RPMI7951 (cell line): ENCODE measurements around the gene XPC. TPM values are rescaled to one million over a fixed set of nuclear protein-coding genes. Genes with fewer than 3 reads are reported as not detected.

Experiments used
- DNase-seq: peaks from one replicate; pipeline ENCODE4 v3.0.0-alpha.2; 2012; ENCODE audit warnings: low read depth
- total RNA-seq: library from RNA; depleted of rRNA; stranded (reverse); fragments of >200 nt; shearing (Covaris generic); gene quantifications from 2 replicates; pipeline ENCODE4 v1.2.3, GENCODE V29; 2014

The XPC gene
- total RNA-seq, 1 experiment from 2014 or later, result 19.6 TPM

GRCh38 chr3:14170531-14171159 lies 7.8 kb downstream of the XPC start:
- DNase-seq, result peak; percentile 69

GRCh38 chr3:14169871-14170270 lies 8.5 kb downstream of the XPC start:
- no peak for DNase-seq

GRCh38 chr3:14169435-14169834 lies 9.0 kb downstream of the XPC start:
- no peak for DNase-seq

- peak; percentile 82 for DNase-seq
Observed at GRCh38 chr3:14166877-14167603, 11.4 kb downstream of the XPC start.

DNA sequence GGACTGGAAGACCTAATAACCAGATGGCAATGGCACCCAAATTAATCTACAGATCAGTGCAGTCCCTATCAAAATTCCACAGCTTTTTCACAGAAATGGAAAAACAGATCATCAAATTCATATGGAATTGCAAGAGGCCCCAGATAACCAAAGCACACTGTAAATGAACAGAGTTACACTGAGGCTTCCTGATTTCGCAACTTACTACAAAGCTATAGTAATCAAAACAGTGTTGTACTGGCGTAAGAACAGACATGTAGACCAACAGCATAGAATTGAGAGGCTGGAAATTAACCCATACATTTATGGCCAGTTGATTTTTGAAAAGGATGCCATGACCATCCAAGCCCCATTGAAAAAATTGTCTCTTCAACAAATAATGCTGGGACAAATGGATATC lies 16.2 kb downstream of the XPC start:
- DNase-seq, result no peak

DNA sequence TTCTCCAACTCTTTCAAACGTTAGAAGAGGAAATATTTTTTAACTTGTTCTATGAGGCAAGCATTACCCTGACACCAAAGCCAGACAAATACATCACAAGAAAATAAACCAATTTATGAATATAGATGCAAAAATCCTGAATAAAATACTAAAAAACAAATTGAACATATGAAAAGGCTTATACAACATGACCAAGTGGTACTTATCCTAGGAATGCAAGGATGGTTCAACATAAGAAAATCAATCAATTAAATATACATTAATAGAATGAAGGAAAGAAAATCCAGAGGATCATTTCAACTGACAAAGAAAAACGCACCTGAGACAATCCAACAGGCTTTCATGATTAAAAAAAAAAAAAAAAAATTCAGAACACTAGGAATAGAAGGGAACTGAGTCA lies 17.1 kb downstream of the XPC start:
- DNase-seq, result no peak

GRCh38 chr3:14159426-14159825 lies 19.0 kb downstream of the XPC start:
- no peak for DNase-seq

DNA sequence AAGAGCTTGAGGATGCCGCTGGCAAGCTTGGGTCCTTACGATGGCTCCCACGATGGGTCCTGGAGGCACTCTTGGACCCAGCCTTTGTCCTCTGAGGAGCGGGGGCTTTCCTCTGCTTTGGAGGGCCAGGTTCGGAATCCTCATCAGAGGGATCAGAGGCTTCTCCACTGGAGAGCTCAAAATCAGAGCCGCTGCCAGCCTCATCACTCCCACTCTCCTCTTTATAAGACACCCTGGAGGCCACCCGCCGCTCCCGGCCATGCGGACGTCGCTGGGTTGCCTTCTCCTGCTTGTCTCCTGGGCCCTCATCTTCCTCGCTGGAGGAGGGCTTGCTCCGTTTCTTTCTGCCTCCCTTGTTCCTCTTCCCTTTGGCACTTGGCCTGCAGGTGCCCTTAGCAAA lies 20.0 kb downstream of the XPC start:
- DNase-seq, result no peak

- no peak for DNase-seq
Observed at GRCh38 chr3:14157951-14158350, 20.4 kb downstream of the XPC start.

DNA sequence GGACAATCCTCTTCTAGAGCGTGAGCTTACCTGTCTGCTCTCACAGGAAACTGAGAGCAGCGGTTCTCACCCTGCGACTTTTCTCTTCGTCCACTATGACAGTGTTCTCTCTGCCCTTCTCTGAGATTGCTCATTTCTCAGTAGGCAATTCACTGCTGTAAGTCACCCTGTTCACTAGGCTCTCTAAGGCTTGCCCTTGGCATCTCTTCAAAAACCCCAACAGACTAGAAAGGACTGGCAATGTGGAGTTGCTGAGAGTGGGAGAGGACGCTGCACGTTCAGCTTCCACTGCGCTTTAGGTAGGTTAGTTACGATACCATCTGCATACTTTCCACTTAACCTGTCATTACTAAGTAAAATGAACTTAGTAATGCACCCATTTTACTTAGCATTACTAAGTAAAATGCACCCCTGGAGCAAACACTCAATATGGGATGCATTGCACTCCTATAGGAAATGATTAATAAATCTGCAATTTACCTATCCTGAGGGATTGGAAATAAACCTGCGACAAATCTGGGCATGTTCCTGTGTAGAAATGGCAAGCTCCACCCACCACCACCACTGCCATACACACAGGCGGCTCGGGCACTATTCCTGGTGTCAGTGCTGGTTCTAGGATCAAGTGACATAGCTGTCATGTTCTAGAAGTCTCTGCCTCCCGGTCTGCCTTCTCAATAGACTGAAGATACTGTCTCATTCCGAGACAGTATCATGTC lies 21.4 kb downstream of the XPC start:
- DNase-seq, result no peak

GRCh38 chr3:14156201-14156600 lies 22.2 kb downstream of the XPC start:
- no peak for DNase-seq

DNA sequence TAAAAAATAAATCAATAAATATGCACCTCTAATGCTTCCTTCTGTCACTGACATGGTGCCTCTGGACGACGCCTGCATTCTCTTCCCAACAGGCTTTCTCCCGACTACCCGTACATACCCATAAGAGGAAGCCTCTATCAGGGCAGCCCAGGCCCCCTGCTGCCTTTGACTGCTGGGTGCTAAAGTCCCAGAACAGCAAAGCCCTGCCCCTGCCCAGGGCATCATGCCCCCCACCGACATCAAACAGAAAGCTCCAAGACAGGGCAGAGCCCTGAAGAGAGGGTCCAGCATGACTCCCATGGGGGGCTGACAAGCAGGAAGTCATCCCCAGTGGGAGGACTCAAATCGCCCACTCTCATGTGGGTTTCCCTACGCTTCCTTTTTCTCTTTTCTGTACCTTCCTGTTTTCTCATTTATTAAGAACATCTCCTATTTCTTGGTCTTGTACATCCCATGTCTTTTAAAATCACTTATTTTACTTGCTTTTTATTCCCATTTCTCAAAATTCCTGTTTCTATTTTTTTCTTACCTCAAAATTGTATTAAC lies 23.4 kb downstream of the XPC start:
- no peak for DNase-seq

DNA sequence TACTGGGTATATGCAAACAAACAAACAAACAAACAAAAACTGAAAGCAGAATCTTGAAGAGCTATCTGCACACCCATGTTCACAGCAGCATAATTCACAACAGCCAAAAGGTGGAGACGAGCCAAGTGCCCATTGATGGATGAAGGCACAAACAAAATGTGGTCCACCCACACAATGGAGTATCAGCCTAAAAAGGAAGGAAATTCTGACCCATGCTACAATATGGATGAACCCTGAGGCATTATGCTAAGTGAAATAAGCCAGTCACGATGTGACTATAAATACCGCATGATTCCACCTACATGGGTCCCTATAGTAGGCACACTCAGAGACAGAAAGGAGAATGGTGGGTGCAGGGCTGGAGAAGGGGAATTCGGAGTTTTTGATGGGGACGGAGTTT lies 24.1 kb downstream of the XPC start:
- DNase-seq, result no peak

GRCh38 chr3:14153663-14154062 lies 24.7 kb downstream of the XPC start:
- no peak for DNase-seq

- no peak for DNase-seq
Observed at GRCh38 chr3:14152963-14153355, 25.4 kb downstream of the XPC start.

DNA sequence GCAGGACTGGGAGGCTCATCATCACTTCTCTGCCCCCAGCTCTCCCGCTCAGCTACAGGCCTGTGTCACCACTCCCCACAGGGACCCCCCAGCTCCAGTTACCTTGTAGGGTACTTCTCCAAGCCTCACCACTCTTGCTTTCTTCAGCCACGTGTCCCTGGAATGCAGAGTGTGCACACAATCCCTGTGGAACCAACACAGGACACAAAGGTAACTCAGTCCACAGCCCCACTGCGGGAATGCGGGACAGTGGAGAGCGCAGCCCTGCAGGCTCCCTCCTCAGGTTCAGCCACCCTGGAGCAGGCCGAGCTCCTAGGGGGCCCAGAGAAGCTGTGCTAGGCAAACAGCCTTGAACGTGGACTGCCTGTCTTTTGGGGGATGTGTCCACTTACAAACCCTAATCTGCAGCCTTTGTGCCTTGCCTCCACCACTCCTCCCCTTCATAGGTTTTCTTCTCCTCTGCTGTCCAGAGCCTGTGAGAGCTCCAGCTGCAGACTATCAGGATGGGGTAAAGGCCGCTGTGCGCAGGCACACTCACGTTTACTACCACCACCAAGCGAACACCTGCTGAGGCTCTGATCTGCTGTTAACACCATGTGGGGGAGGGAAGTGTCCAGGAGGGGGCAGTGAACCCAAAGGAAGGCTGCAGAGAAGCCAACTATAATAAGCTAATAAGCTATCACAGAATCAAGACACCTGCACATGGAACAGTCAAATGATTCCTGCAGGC lies 26.0 kb downstream of the XPC start:
- DNase-seq, result no peak

GRCh38 chr3:14151471-14152083 lies 26.8 kb downstream of the XPC start:
- no peak for DNase-seq

GRCh38 chr3:14150491-14151230 lies 27.7 kb downstream of the XPC start:
- DNase-seq, result no peak

DNA sequence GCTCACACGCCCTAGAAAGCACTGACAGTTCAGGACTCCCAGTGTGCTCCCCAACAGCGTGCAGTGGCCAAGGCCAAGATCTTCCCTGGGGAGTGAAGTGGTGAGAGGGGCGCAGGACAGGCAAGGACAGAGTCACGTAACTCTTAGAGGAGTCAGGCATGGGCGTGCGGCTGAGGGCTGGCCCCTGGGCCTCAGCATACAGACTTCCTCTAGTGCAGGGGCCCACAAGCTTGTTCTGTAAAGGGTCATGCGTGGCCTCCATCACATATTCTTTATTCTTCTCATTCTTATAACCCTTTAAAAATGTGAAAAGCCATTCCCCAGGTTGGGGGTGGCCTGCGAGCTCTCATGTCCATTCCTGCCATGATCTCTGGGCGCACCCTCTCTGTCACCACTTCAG lies 28.3 kb downstream of the XPC start:
- DNase-seq, result no peak

DNA sequence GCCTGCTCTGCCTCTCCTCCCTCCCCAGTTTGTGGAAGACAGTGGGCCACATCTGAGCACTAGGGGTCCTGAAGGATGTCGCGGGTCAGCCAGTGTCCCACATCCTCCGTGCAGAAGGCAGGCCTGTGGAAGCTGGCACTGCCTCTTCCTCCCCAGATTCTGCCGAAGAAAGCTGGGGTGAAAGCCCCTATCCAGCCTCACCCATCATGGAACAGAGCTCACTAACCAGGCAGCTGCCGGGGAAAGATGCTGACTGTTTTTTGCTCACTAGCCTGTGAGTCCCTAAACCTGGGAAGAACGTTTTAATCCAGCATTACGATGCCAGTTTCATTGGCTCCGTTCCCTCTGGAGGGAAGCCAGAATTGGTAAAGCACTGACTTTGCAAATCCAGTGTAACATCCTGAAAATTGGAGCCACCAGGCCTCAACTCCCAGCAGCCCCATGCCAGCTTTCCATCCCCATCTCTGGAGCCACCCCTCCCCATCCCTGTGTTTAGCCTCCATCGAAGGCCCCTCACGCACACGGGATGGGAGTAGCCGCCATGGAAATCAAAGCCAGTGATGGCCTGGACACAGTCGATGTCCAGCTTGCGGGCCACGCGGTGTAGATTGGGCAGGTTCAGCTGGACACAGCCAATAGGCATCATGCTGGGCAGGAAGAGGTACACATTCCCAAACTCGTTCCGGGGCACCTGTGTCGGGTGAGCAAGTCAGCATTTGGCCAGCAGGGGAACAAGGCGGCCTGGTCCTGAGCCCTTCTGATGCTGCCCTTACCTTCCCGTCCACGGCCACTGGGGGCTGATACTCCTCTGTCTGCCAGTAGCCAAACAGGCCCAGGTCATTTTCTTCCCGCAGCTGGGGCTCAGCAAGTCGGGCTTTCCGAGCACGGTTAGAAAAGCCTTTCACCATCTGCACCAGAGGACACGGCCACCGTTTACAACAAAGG lies 30.1 kb downstream of the XPC start:
- no peak for DNase-seq
